SK-N-SH treated with all-trans-retinoic acid at 6 μM for 48 hours (cell line): ENCODE results near the gene RAD51B.

Source experiments
- ATAC-seq: fragments of 200-7000 bp; cut with Tn5 transposase; 3 replicates; pipeline ENCODE4 v1.9.1; 2020; ENCODE audit warnings: mild to moderate bottlenecking, moderate library complexity
- ARNTL ChIP-seq: fragments of 450-650 bp; formaldehyde crosslinking; IDR thresholded peaks from 2 replicates; pipeline ENCODE4 v1.5.0; 2020; ENCODE audit warnings: low read depth, mild to moderate bottlenecking, moderate library complexity, borderline replicate concordance
- BACH2 ChIP-seq: fragments of 250-450 bp; sonication (Bioruptor Pico); IDR thresholded peaks from 2 replicates; pipeline ENCODE4 v1.9.0; 2021; ENCODE audit warnings: mild to moderate bottlenecking, borderline replicate concordance
- CREB5 ChIP-seq: fragments of 250-450 bp; sonication (Bioruptor Pico); IDR thresholded peaks from 2 replicates; pipeline ENCODE4 v1.5.1; 2020; ENCODE audit warnings: low read depth, mild to moderate bottlenecking, moderate library complexity
- CSDC2 ChIP-seq: fragments of 250-450 bp; sonication (Bioruptor Pico); IDR thresholded peaks from 2 replicates; pipeline ENCODE4 v1.5.0; 2020; ENCODE audit warnings: mild to moderate bottlenecking, moderate library complexity
- CSRNP3 ChIP-seq: fragments of 250-450 bp; sonication (Bioruptor Pico); IDR thresholded peaks from 2 replicates; pipeline ENCODE4 v1.5.1; 2021; ENCODE audit warnings: mild to moderate bottlenecking, moderate library complexity
- ESRRG ChIP-seq: fragments of 250-450 bp; sonication (Bioruptor Pico); IDR thresholded peaks from 2 replicates; pipeline ENCODE4 v1.6.1; 2021; ENCODE audit warnings: mild to moderate bottlenecking
- GLIS3 ChIP-seq: fragments of 250-450 bp; sonication (Bioruptor Pico); IDR thresholded peaks from 2 replicates; pipeline ENCODE4 v1.5.0; 2020; ENCODE audit warnings: mild to moderate bottlenecking, moderate library complexity
- ISL1 ChIP-seq: fragments of 250-450 bp; sonication (Bioruptor Pico); IDR thresholded peaks from 2 replicates; pipeline ENCODE4 v2.1.2; 2022; ENCODE audit warnings: mild to moderate bottlenecking, moderate library complexity
- OSR1 ChIP-seq: fragments of 250-450 bp; sonication (Bioruptor Pico); IDR thresholded peaks from 2 replicates; pipeline ENCODE4 v1.8.0; 2022; ENCODE audit warnings: moderate library complexity, mild to moderate bottlenecking, inconsistent platforms
- POU6F1 ChIP-seq: fragments of 250-450 bp; sonication (Bioruptor Pico); IDR thresholded peaks from 2 replicates; pipeline ENCODE4 v1.8.0; 2021; ENCODE audit warnings: low read depth, mild to moderate bottlenecking, moderate library complexity, borderline replicate concordance
- PPARA ChIP-seq: fragments of 250-450 bp; sonication (Bioruptor Pico); IDR thresholded peaks from 2 replicates; pipeline ENCODE4 v1.5.0; 2020; ENCODE audit warnings: mild to moderate bottlenecking, borderline replicate concordance
- RARB ChIP-seq: fragments of 250-450 bp; sonication (Bioruptor Pico); IDR thresholded peaks from 2 replicates; pipeline ENCODE4 v1.8.0; 2021; ENCODE audit warnings: mild to moderate bottlenecking, moderate library complexity
- SNAI2 ChIP-seq: fragments of 250-450 bp; sonication (Bioruptor Pico); IDR thresholded peaks from 2 replicates; pipeline ENCODE4 v1.5.0; 2020; ENCODE audit warnings: mild to moderate bottlenecking, moderate library complexity
- TCF4 ChIP-seq: fragments of 250-450 bp; sonication (Bioruptor Pico); IDR thresholded peaks from 2 replicates; pipeline ENCODE4 v1.8.0; 2021; ENCODE audit warnings: mild to moderate bottlenecking, moderate library complexity, borderline replicate concordance
- TOX ChIP-seq: fragments of 250-450 bp; sonication (Bioruptor Pico); IDR thresholded peaks from 2 replicates; pipeline ENCODE4 v1.8.0; 2021; ENCODE audit warnings: mild to moderate bottlenecking, moderate library complexity, borderline replicate concordance
- TSHZ2 ChIP-seq: fragments of 250-450 bp; sonication (Bioruptor Pico); IDR thresholded peaks from 2 replicates; pipeline ENCODE4 v1.5.0; 2020; ENCODE audit warnings: mild to moderate bottlenecking, moderate library complexity
- ZC3H10 ChIP-seq: fragments of 250-450 bp; sonication (Bioruptor Pico); IDR thresholded peaks from 2 replicates; pipeline ENCODE4 v1.5.1; 2021; ENCODE audit warnings: mild to moderate bottlenecking, moderate library complexity
- ZFP3 ChIP-seq: fragments of 250-450 bp; sonication (Bioruptor Pico); IDR thresholded peaks from 2 replicates; pipeline ENCODE4 v1.5.0; 2020; ENCODE audit warnings: mild to moderate bottlenecking, moderate library complexity
- ZFP30 ChIP-seq: fragments of 450-650 bp; formaldehyde crosslinking; IDR thresholded peaks from 2 replicates; pipeline ENCODE4 v1.5.0; 2022; ENCODE audit warnings: mild to moderate bottlenecking, moderate library complexity
- ZNF565 ChIP-seq: fragments of 450-650 bp; formaldehyde crosslinking; conservative IDR thresholded peaks from 2 replicates; pipeline ENCODE4 v1.5.0; 2020; ENCODE audit warnings: low read depth, mild to moderate bottlenecking, moderate library complexity
- ZNF70 ChIP-seq: fragments of 450-650 bp; formaldehyde crosslinking; IDR thresholded peaks from 2 replicates; pipeline ENCODE4 v1.5.0; 2020; ENCODE audit warnings: mild to moderate bottlenecking, moderate library complexity
- ZNF8 ChIP-seq: fragments of 450-650 bp; formaldehyde crosslinking; IDR thresholded peaks from 2 replicates; pipeline ENCODE4 v1.5.0; 2020; ENCODE audit warnings: mild to moderate bottlenecking, moderate library complexity

RAD51B gene

GRCh38 chr14:68404146-68404527, 584.6 kb downstream of the RAD51B start:
- TF ChIP-seq ZNF565 (CRISPR knock-in tag) (no peak), TOX (CRISPR knock-in tag) (no peak), ZFP30 (CRISPR knock-in tag) (no peak), ISL1 (CRISPR knock-in tag) (no peak), ZNF70 (no peak), POU6F1 (CRISPR knock-in tag) (no peak), ZFP3 (CRISPR knock-in tag) (no peak), TCF4 (no peak), OSR1 (CRISPR knock-in tag) (no peak), ZC3H10 (CRISPR knock-in tag) (no peak), TSHZ2 (CRISPR knock-in tag) (no peak)
- ATAC-seq = no peak

- TF ChIP-seq ESRRG (CRISPR knock-in tag) (no peak), CSDC2 (no peak), SNAI2 (CRISPR knock-in tag) (no peak), POU6F1 (CRISPR knock-in tag) (no peak), OSR1 (CRISPR knock-in tag) (no peak), ZFP3 (CRISPR knock-in tag) (no peak), CREB5 (no peak), TOX (CRISPR knock-in tag) (no peak), GLIS3 (CRISPR knock-in tag) (no peak)
- no peak for ATAC-seq
These were observed 585.1 kb downstream of the RAD51B start for GRCh38 chr14:68404652-68405183.

- TF ChIP-seq TOX (CRISPR knock-in tag) (no peak), BACH2 (no peak), ZNF8 (no peak), ZC3H10 (CRISPR knock-in tag) (no peak), OSR1 (CRISPR knock-in tag) (no peak)
- ATAC-seq = peak; percentile 36; the same call in 2 of the 3 replicates
These were observed 586.4 kb downstream of the RAD51B start for GRCh38 chr14:68405961-68406360.

GRCh38 chr14:68407285-68407684, 587.7 kb downstream of the RAD51B start:
- no peak for ATAC-seq
- TF ChIP-seq TOX (CRISPR knock-in tag) (no peak), ARNTL (CRISPR knock-in tag) (no peak), ZC3H10 (CRISPR knock-in tag) (no peak), ZFP30 (CRISPR knock-in tag) (no peak), TCF4 (no peak), ESRRG (CRISPR knock-in tag) (no peak), RARB (no peak), CSRNP3 (CRISPR knock-in tag) (no peak), CREB5 (no peak), BACH2 (no peak), POU6F1 (CRISPR knock-in tag) (no peak), CSDC2 (no peak), PPARA (CRISPR knock-in tag) (no peak)
